ENCODE results near the gene BCR. TPM values are rescaled to one million over a fixed set of nuclear protein-coding genes. Genes with fewer than 3 reads are reported as not detected.

Gene BCR
- total and polyA plus RNA-seq, 2 of the 13 experiments (the other 11 are each of a cell fraction or from before 2014, with no cell fraction given) = 19.9 to 33.6 TPM

- TF ChIP-seq JUND (CRISPR knock-in tag; IDR thresholded peaks at IDR 0.05) = no peak
- TF ChIP-seq GABPA (IDR thresholded peaks at IDR 0.05; ENCODE audit: low read depth, low read length) = no peak
- TF ChIP-seq GABPA (CRISPR knock-in tag; IDR thresholded peaks at IDR 0.05; ENCODE audit: low read depth) = no peak; the same call in 1 of the 2 replicates
- 0 out of 2 replicates have a peak, but pooled peaks have one; percentile 15 for TF ChIP-seq BCL6 (CRISPR knock-in tag; IDR thresholded peaks at IDR 0.05)
- TF ChIP-seq TERF1 (CRISPR knock-in tag; IDR thresholded peaks at IDR 0.05) = no peak
- no peak for TF ChIP-seq KAT2B (IDR thresholded peaks at IDR 0.05; ENCODE audit: borderline replicate concordance, low read depth, low read length)
- no peak for TF ChIP-seq PPARG (CRISPR knock-in tag; conservative IDR thresholded peaks at IDR 0.05)
- TF ChIP-seq NPAS2 (CRISPR knock-in tag; IDR thresholded peaks at IDR 0.05; ENCODE audit: borderline replicate concordance) = no peak
- TF ChIP-seq PAF1 (CRISPR knock-in tag; IDR thresholded peaks at IDR 0.05) = no peak
- TF ChIP-seq DZIP1 (CRISPR knock-in tag; IDR thresholded peaks at IDR 0.05) = no peak
- no peak for TF ChIP-seq ASH2L (IDR thresholded peaks at IDR 0.05; ENCODE audit: insufficient read length, low read depth, low read length)
- 0 out of 2 replicates have a peak, but pooled peaks have one; percentile 30 for TF ChIP-seq HNRNPL (IDR thresholded peaks at IDR 0.05; ENCODE audit: low read depth, low read length)
- TF ChIP-seq HOXA3 (CRISPR knock-in tag; IDR thresholded peaks at IDR 0.05) = peak; percentile 15
- TF ChIP-seq, protein P1, sequence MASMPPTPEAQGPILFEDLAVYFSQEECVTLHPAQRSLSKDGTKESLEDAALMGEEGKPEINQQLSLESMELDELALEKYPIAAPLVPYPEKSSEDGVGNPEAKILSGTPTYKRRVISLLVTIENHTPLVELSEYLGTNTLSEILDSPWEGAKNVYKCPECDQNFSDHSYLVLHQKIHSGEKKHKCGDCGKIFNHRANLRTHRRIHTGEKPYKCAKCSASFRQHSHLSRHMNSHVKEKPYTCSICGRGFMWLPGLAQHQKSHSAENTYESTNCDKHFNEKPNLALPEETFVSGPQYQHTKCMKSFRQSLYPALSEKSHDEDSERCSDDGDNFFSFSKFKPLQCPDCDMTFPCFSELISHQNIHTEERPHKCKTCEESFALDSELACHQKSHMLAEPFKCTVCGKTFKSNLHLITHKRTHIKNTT (CRISPR knock-in tag; IDR thresholded peaks at IDR 0.05) = no peak
- TF ChIP-seq, protein P2, sequence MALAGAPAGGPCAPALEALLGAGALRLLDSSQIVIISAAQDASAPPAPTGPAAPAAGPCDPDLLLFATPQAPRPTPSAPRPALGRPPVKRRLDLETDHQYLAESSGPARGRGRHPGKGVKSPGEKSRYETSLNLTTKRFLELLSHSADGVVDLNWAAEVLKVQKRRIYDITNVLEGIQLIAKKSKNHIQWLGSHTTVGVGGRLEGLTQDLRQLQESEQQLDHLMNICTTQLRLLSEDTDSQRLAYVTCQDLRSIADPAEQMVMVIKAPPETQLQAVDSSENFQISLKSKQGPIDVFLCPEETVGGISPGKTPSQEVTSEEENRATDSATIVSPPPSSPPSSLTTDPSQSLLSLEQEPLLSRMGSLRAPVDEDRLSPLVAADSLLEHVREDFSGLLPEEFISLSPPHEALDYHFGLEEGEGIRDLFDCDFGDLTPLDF (CRISPR knock-in tag; IDR thresholded peaks at IDR 0.05) = no peak
- no peak for TF ChIP-seq ZSCAN9 (CRISPR knock-in tag; IDR thresholded peaks at IDR 0.05; ENCODE audit: borderline replicate concordance)
- TF ChIP-seq MEF2D (CRISPR knock-in tag; IDR thresholded peaks at IDR 0.05) = no peak; the same call in 1 of the 2 replicates
- no peak for TF ChIP-seq ZNF205 (CRISPR knock-in tag; IDR thresholded peaks at IDR 0.05)
- TF ChIP-seq, protein P3, sequence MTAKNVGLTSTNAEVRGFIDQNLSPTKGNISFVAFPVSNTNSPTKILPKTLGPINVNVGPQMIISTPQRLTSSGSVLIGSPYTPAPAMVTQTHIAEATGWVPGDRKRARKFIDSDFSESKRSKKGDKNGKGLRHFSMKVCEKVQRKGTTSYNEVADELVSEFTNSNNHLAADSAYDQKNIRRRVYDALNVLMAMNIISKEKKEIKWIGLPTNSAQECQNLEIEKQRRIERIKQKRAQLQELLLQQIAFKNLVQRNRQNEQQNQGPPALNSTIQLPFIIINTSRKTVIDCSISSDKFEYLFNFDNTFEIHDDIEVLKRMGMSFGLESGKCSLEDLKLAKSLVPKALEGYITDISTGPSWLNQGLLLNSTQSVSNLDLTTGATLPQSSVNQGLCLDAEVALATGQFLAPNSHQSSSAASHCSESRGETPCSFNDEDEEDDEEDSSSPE (CRISPR knock-in tag; IDR thresholded peaks at IDR 0.05) = no peak
- no peak for TF ChIP-seq ELF3 (CRISPR knock-in tag; IDR thresholded peaks at IDR 0.05)
- no peak for TF ChIP-seq CHCHD3 (CRISPR knock-in tag; IDR thresholded peaks at IDR 0.05)
- TF ChIP-seq AHR (CRISPR knock-in tag; IDR thresholded peaks at IDR 0.05) = no peak
- no peak for TF ChIP-seq ATF1 (CRISPR knock-in tag; IDR thresholded peaks at IDR 0.05)
- TF ChIP-seq ZNF75D (CRISPR knock-in tag; IDR thresholded peaks at IDR 0.05; ENCODE audit: borderline replicate concordance) = no peak
Observed at GRCh38 chr22:23157560-23158515, 22.5 kb upstream of the BCR start (continued).
